ENCODE data around the gene ATG9B.

DNA sequence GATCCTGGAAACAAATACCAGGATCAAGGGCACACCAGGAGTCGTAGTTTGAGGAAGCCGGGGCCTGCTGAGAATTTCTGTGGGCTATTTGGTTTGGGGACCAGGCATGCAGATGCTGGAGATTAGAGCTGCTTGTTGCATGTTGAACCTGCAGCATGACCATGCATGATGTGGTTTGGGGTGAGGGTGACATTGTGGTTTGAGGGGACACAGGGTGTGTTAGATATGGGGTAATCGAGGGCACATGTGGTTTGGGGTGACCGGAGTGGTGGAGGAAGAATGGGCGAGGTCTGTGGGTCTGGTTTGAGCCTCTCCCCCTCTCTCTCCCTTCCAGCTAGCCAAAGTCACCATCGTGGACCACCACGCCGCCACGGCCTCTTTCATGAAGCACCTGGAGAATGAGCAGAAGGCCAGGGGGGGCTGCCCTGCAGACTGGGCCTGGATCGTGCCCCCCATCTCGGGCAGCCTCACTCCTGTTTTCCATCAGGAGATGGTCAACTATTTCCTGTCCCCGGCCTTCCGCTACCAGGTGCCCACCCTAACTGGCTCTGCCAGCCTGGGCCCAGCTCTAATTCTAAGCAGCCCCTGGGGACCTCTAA is 23.3 kb downstream of the ATG9B start:
- TF ChIP-seq, protein P1, sequence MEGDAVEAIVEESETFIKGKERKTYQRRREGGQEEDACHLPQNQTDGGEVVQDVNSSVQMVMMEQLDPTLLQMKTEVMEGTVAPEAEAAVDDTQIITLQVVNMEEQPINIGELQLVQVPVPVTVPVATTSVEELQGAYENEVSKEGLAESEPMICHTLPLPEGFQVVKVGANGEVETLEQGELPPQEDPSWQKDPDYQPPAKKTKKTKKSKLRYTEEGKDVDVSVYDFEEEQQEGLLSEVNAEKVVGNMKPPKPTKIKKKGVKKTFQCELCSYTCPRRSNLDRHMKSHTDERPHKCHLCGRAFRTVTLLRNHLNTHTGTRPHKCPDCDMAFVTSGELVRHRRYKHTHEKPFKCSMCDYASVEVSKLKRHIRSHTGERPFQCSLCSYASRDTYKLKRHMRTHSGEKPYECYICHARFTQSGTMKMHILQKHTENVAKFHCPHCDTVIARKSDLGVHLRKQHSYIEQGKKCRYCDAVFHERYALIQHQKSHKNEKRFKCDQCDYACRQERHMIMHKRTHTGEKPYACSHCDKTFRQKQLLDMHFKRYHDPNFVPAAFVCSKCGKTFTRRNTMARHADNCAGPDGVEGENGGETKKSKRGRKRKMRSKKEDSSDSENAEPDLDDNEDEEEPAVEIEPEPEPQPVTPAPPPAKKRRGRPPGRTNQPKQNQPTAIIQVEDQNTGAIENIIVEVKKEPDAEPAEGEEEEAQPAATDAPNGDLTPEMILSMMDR (conservative IDR thresholded peaks at IDR 0.05 in 1 of 2, IDR thresholded peaks at IDR 0.05 in 1 of 2; ENCODE audit: extremely low read depth in 1 of 2, insufficient read depth in 1 of 2, low read depth in 1 of 2, low read length in 2 of 2) = no peak
- TF ChIP-seq EZH2 (IDR thresholded peaks at IDR 0.05; ENCODE audit: borderline replicate concordance, low read length) = no peak

Measured in mammary epithelial cell (primary cell).